GM18519 (cell line): ENCODE measurements around the gene EXO5.
"Not testable (repeated sequence)": the region's sequence is repeated elsewhere in the genome, so short reads cannot be mapped to it uniquely, and the experiment has no call there.

ENCODE experiments used
- ATAC-seq: cut with Tn5 transposase; IDR thresholded peaks from one replicate; pipeline ENCODE4 v1.9.1; 2021; ENCODE audit warnings: mild to moderate bottlenecking, moderate library complexity; ENCODE audit not compliant: unreplicated experiment, low FRiP score

Gene EXO5

GRCh38 chr1:40508375-40509341, at the start of gene EXO5:
EXO5 (plus strand) TSS chr1:40508767; CDS start chr1:40514545, 5,778 bp downstream.
- ATAC-seq, result peak; percentile 58

GRCh38 chr1:40462956-40463590, 45.5 kb upstream of the EXO5 start:
- ATAC-seq, result no peak

- no peak for ATAC-seq
Measured at GRCh38 chr1:40469327-40469726, 39.2 kb upstream of the EXO5 start.

GRCh38 chr1:40475268-40475667, 33.3 kb upstream of the EXO5 start:
- no peak for ATAC-seq

GRCh38 chr1:40476924-40477677, 31.5 kb upstream of the EXO5 start, which contains the start of gene ZFP69:
ZFP69 (plus strand) TSS chr1:40477290; CDS start chr1:40479362, 2,072 bp downstream.
- peak; percentile 53 for ATAC-seq

- ATAC-seq, result peak; percentile 30
Measured at GRCh38 chr1:40477678-40478053, 30.9 kb upstream of the EXO5 start.

- ATAC-seq, result no peak
Measured at GRCh38 chr1:40478276-40478675, 30.3 kb upstream of the EXO5 start.

GRCh38 chr1:40479156-40479555, 29.4 kb upstream of the EXO5 start:
- ATAC-seq, result no peak

GRCh38 chr1:40495315-40495903, 13.2 kb upstream of the EXO5 start:
- ATAC-seq, result no peak

GRCh38 chr1:40502651-40503050, 5.9 kb upstream of the EXO5 start:
- ATAC-seq, result not testable (repeated sequence)

- no peak for ATAC-seq
Measured at GRCh38 chr1:40507973-40508372, 594 bp upstream of the EXO5 start.

GRCh38 chr1:40519517-40519916, 10.9 kb downstream of the EXO5 start:
- no peak for ATAC-seq

GRCh38 chr1:40530735-40531380, 22.3 kb downstream of the EXO5 start:
- no peak for ATAC-seq

- peak; percentile 70 for ATAC-seq
Measured at GRCh38 chr1:40531381-40532061, 23.0 kb downstream of the EXO5 start, which contains the start of gene ZNF684. ZNF684 (plus strand) TSS chr1:40531637; CDS start chr1:40533167, 1,530 bp downstream.

GRCh38 chr1:40532062-40532389, 23.5 kb downstream of the EXO5 start:
- no peak for ATAC-seq

GRCh38 chr1:40532844-40533424, 24.4 kb downstream of the EXO5 start:
- ATAC-seq, result peak; percentile 40

GRCh38 chr1:40534589-40534988, 26.0 kb downstream of the EXO5 start:
- no peak for ATAC-seq

- ATAC-seq, result no peak
Measured at GRCh38 chr1:40535732-40536131, 27.2 kb downstream of the EXO5 start.

GRCh38 chr1:40539338-40539737, 30.8 kb downstream of the EXO5 start:
- ATAC-seq, result no peak
